Smooth muscle cell (in vitro differentiated cells): ENCODE data around the gene TCEA3. TPM values are rescaled to one million over a fixed set of nuclear protein-coding genes. Genes with fewer than 3 reads are reported as not detected.

Source experiments
- DNase-seq: peaks from one replicate; lab custom pipeline; 2025; ENCODE audit not compliant: unreplicated experiment; lab: John Stamatoyannopoulos, UW
- H2AFZ ChIP-seq: fragments of 200-600 bp; sonication (generic); 2 replicates; pipeline ENCODE4 v1.6.0; 2016; ENCODE audit warnings: antibody characterized with exemption, low read depth, mild to moderate bottlenecking
- H3F3A ChIP-seq: fragments of 200-600 bp; sonication (generic); 2 replicates; pipeline ENCODE4 v1.6.0; 2017; ENCODE audit warnings: antibody characterized with exemption, low read depth
- H3K27ac ChIP-seq: fragments of 200-600 bp; sonication (generic); 2 replicates; pipeline ENCODE4 v1.5.1; 2016; ENCODE audit warnings: low read depth, mild to moderate bottlenecking
- H3K27me3 ChIP-seq: fragments of 200-600 bp; sonication (generic); 2 replicates; pipeline ENCODE4 v1.6.1; 2016; ENCODE audit warnings: low read depth, mild to moderate bottlenecking
- H3K36me3 ChIP-seq: fragments of 200-600 bp; sonication (generic); 2 replicates; pipeline ENCODE4 v1.5.1; 2016; ENCODE audit warnings: low read depth
- H3K4me1 ChIP-seq: fragments of 200-600 bp; sonication (generic); 2 replicates; pipeline ENCODE4 v1.5.1; 2016; ENCODE audit warnings: low read depth
- H3K4me2 ChIP-seq: fragments of 200-600 bp; sonication (generic); 2 replicates; pipeline ENCODE4 v1.6.0; 2016; ENCODE audit warnings: mild to moderate bottlenecking
- H3K4me3 ChIP-seq: fragments of 200-600 bp; sonication (generic); 2 replicates; pipeline ENCODE4 v1.5.1; 2016; ENCODE audit warnings: mild to moderate bottlenecking
- H3K79me2 ChIP-seq: fragments of 200-600 bp; sonication (generic); 2 replicates; pipeline ENCODE4 v1.6.0; 2016; ENCODE audit warnings: low read depth, mild to moderate bottlenecking
- H3K9ac ChIP-seq: fragments of 200-600 bp; sonication (generic); 2 replicates; pipeline ENCODE4 v1.6.0; 2016; ENCODE audit warnings: low read depth
- H3K9me3 ChIP-seq: fragments of 200-600 bp; sonication (generic); replicated peaks from 2 replicates; pipeline ENCODE4 v1.5.1; 2016; ENCODE audit warnings: low read depth
- H4K20me1 ChIP-seq: fragments of 200-600 bp; sonication (generic); 2 replicates; pipeline ENCODE4 v1.6.0; 2016; ENCODE audit warnings: low read depth
- CTCF ChIP-seq: fragments of 200-600 bp; sonication (generic); IDR thresholded peaks from 2 replicates; pipeline ENCODE4 v1.5.1; 2017; ENCODE audit warnings: borderline replicate concordance, mild to moderate bottlenecking, antibody characterized with exemption; ENCODE audit not compliant: insufficient read depth, poor library complexity, severe bottlenecking
- WGBS: methylation state at CpG from one replicate; pipeline ENCODE4 v1.1.7; 2016; ENCODE audit warnings: low lambda C conversion rate; 5-methylcytosine and 5-hydroxymethylcytosine counted together
- polyA plus RNA-seq: library from polyadenylated mRNA; unstranded; fragments of >200 nt; fragmentation: Nextera tagmentation; extraction: Ambion mirVana; gene quantifications from 2 replicates; pipeline ENCODE4 v1.2.1, GENCODE V29; 2016
- total RNA-seq: library from RNA; depleted of rRNA; stranded (reverse); fragments of >200 nt; gene quantifications from 2 replicates; pipeline ENCODE4 v1.2.3, GENCODE V29; 2014

Gene TCEA3
- total and polyA plus RNA-seq, 2 experiments from 2014 or later, result 8.2 to 19.2 TPM

DNA sequence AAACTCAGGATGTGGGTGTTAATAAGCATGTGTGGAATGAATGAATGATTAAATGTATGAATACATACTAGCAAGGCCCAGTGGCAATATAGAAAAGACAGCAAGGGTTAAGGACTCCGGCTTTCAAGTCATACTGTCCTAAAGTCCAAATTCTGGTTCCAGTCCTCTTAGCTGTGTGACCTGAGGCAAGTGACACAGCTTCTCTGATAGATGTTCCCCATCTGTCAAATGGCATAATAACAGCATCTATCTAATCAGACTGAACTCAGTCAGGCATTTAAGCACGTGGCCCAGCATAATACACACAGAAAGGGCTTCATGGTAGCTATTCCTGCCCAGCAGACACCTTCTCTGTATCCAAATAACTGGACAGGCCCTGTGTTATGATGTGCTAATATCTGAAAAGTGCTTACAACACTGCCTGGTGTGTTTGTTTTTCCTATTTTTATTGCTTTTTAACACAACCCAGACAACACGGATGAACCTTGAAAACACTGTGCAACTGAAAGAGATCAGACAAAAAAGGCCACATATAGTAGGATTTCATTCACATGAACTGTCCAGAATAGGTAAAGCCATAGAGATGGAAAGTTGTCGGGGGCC lies 47.0 kb upstream of the TCEA3 start:
- H3K4me3 ChIP-seq, result no peak overlapping the region
- H3K27ac ChIP-seq, result no peak overlapping the region
- no peaks in the 10 kb centered on the region for H3K27me3 ChIP-seq
- no peak for TF ChIP-seq CTCF
- H3K79me2 ChIP-seq, result peaks cover 9% of the 10 kb centered on the region
- H4K20me1 ChIP-seq, result peaks cover 82% of the 10 kb centered on the region
- no peaks in the 10 kb centered on the region for H3K4me1 ChIP-seq
- H3K9ac ChIP-seq, result no peak overlapping the region
- H3K4me2 ChIP-seq, result no peak overlapping the region
- H2AFZ ChIP-seq, result no peak overlapping the region
- H3K9me3 ChIP-seq, result no peaks in the 10 kb centered on the region
- H3F3A ChIP-seq, result peaks cover 14% of the 10 kb centered on the region
- no peaks in the 10 kb centered on the region for H3K36me3 ChIP-seq
- no peak for DNase-seq
- 75% methylated on average over 4 of the region's 4 CpGs for WGBS

DNA sequence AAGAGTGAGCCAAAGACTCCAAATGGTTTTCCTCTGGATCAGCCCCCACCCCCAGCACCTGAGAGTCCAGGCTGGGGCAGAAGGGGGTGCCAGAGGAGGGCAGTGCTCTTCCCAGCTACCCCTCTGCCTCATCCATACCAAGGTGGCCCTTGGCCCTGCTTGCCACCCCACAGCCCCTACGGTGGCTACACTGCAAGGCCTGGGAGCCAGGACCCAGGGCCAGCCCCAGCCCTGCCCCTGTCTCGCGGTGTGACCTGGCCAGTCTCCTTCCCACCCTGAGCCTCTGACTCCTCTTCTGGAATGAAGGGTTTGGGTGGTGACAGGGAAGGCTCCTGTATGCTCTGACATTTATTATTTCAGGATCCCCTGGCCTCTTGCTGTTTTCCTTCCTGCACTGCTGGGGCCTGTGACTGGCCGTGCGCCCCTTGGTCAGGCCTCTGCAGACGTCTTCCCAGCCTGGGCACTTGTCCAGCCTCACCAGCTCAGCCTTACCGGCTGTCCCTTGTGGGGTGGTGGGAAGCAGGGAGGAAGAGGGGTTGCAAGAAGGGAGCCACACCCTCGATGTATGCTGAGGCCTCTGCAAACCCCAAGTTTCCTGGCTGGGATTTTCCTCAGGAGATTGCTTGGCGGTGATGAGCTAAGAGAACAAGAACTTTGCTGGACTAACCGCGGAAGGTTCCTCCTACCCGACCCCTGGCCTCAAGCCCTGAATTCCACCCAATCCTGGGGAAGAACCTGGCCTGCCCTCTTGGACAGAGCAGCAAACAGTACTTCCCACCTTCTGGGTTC lies 45.9 kb upstream of the TCEA3 start:
- no peak overlapping the region for H2AFZ ChIP-seq
- no peaks in the 10 kb centered on the region for H3K27me3 ChIP-seq
- TF ChIP-seq CTCF, result no peak
- H3K4me2 ChIP-seq, result no peak overlapping the region
- H3K36me3 ChIP-seq, result no peaks in the 10 kb centered on the region
- no peaks in the 10 kb centered on the region for H3K4me1 ChIP-seq
- peaks cover 79% of the 10 kb centered on the region for H4K20me1 ChIP-seq
- peaks cover 5% of the 10 kb centered on the region for H3K79me2 ChIP-seq
- no peaks in the 10 kb centered on the region for H3K9me3 ChIP-seq
- no peak overlapping the region for H3K4me3 ChIP-seq
- peaks cover 9% of the 10 kb centered on the region for H3F3A ChIP-seq
- H3K9ac ChIP-seq, result no peak overlapping the region
- DNase-seq, result no peak
- H3K27ac ChIP-seq, result no peak overlapping the region
- 90% methylated on average over 12 of the region's 12 CpGs for WGBS

- Histone ChIP-seq H4K20me1 (peaks cover 76% of the 10 kb centered on the region), H3K36me3 (no peaks in the 10 kb centered on the region), H3K9me3 (no peaks in the 10 kb centered on the region), H3K4me3 (no peak overlapping the region), H3K27ac (no peak overlapping the region), H3F3A (no peaks in the 10 kb centered on the region), H3K4me2 (no peak overlapping the region), H2AFZ (no peak overlapping the region), H3K9ac (no peak overlapping the region), H3K27me3 (no peaks in the 10 kb centered on the region), H3K79me2 (peaks cover 5% of the 10 kb centered on the region), H3K4me1 (no peaks in the 10 kb centered on the region)
- WGBS, result 74% methylated on average over 5 of the region's 5 CpGs
- no peak for DNase-seq
- no peak for TF ChIP-seq CTCF
Measured at GRCh38 chr1:23469372-23469982, 44.9 kb upstream of the TCEA3 start.
